ENCODE measurements around the gene MAP7D3. TPM values are rescaled to one million over a fixed set of nuclear protein-coding genes. Genes with fewer than 3 reads are reported as not detected.

Gene MAP7D3
- total and polyA plus RNA-seq, 9 of the 15 experiments (the other 6 are each of a cell fraction or from before 2014, with no cell fraction given) = 9.4 to 27.7 (median 14.0) TPM

- TF ChIP-seq MGA (IDR thresholded peaks at IDR 0.05) = peak; percentile 40; the same call in 1 of the 2 replicates
- no peak for TF ChIP-seq NR2F6 (CRISPR knock-in tag; IDR thresholded peaks at IDR 0.05)
- peak; percentile 76 for TF ChIP-seq USF1 (CRISPR knock-in tag; IDR thresholded peaks at IDR 0.05)
Observed at GRCh38 chrX:136262812-136263315, 11.7 kb upstream of the MAP7D3 start (continued).
